PC-9 (cell line): ENCODE results near the gene NOL9.

Experiments
- CTCF ChIP-seq: fragments of 200-600 bp; sonication (generic); conservative IDR thresholded peaks from 2 replicates; pipeline ENCODE4 v1.6.1; 2017; ENCODE audit warnings: mixed run types, antibody characterized with exemption, mild to moderate bottlenecking, moderate library complexity
- EZH2 ChIP-seq: fragments of 200-600 bp; sonication (generic); IDR thresholded peaks from 2 replicates; pipeline ENCODE4 v1.8.0; 2017; ENCODE audit warnings: antibody characterized with exemption, low read depth

- TF ChIP-seq CTCF (no peak), EZH2 (no peak)
Measured at GRCh38 chr1:6511056-6511455, 43.3 kb downstream of the NOL9 start.
